Measurements from ENCODE around the gene ERFL.

The ERFL gene

GRCh38 chr19:41912899-41913537, 15.2 kb downstream of the ERFL start:
- no peak for TF ChIP-seq NFIC (IDR thresholded peaks at IDR 0.05)
- 0 out of 2 replicates have a peak, but pooled peaks have one; percentile 13 for TF ChIP-seq ZBTB7A (IDR thresholded peaks at IDR 0.05; ENCODE audit: low read depth)

- no peak for TF ChIP-seq REST (IDR thresholded peaks at IDR 0.05; ENCODE audit: low read depth)
Measured at GRCh38 chr19:41911889-41912731, 16.1 kb downstream of the ERFL start.

- TF ChIP-seq FOXM1 (IDR thresholded peaks at IDR 0.05; ENCODE audit: borderline replicate concordance, low read depth) (no peak), YY1 (IDR thresholded peaks at IDR 0.05; ENCODE audit: low read depth) (no peak), USF1 (IDR thresholded peaks at IDR 0.05) (no peak), EP300 (IDR thresholded peaks at IDR 0.05; ENCODE audit: borderline replicate concordance) (no peak), RAD21 (IDR thresholded peaks at IDR 0.05; ENCODE audit: low read depth) (no peak), TAF1 (IDR thresholded peaks at IDR 0.05; ENCODE audit: low read depth) (no peak), CEBPB (IDR thresholded peaks at IDR 0.05) (no peak), ZBTB7A (IDR thresholded peaks at IDR 0.05; ENCODE audit: low read depth) (no peak), TEAD4 (IDR thresholded peaks at IDR 0.05) (no peak), EGR1 (IDR thresholded peaks at IDR 0.05) (no peak), TCF12 (IDR thresholded peaks at IDR 0.05; ENCODE audit: low read depth) (no peak), NFIC (IDR thresholded peaks at IDR 0.05) (no peak), CREB1 (IDR thresholded peaks at IDR 0.05; ENCODE audit: low read depth) (no peak), MAX (IDR thresholded peaks at IDR 0.05) (no peak), REST (IDR thresholded peaks at IDR 0.05; ENCODE audit: low read depth) (no peak)
Measured at GRCh38 chr19:41910992-41911888, 17.0 kb downstream of the ERFL start.

- TF ChIP-seq EP300 (IDR thresholded peaks at IDR 0.05; ENCODE audit: borderline replicate concordance) (no peak), YY1 (IDR thresholded peaks at IDR 0.05; ENCODE audit: low read depth) (no peak), TAF1 (IDR thresholded peaks at IDR 0.05; ENCODE audit: low read depth) (no peak), EGR1 (IDR thresholded peaks at IDR 0.05) (no peak), CREB1 (IDR thresholded peaks at IDR 0.05; ENCODE audit: low read depth) (no peak), FOXM1 (IDR thresholded peaks at IDR 0.05; ENCODE audit: borderline replicate concordance, low read depth) (no peak), NFIC (IDR thresholded peaks at IDR 0.05) (no peak), RAD21 (IDR thresholded peaks at IDR 0.05; ENCODE audit: low read depth) (no peak), USF1 (IDR thresholded peaks at IDR 0.05) (no peak), REST (IDR thresholded peaks at IDR 0.05; ENCODE audit: low read depth) (no peak)
Measured at GRCh38 chr19:41910240-41910991, 17.8 kb downstream of the ERFL start.

Data from Ishikawa (cell line).